ENCODE results near the gene ENOSF1. TPM values are rescaled to one million over a fixed set of nuclear protein-coding genes. Genes with fewer than 3 reads are reported as not detected.
A peak's percentile ranks its signal among the peaks of the same experiment; 100 is the strongest.

The ENOSF1 gene
- polyA plus RNA-seq, 1 of the 3 experiments (the other 2 are of a cell fraction): 23.3 TPM

GRCh38 chr18:666177-666576, 46.3 kb downstream of the ENOSF1 start:
- no peak overlapping the region for H3K4me3 ChIP-seq (ENCODE audit: low read depth in 2 of 2, low read length in 1 of 2)
- H3K9me3 ChIP-seq: no peaks in the 10 kb centered on the region
- H3K4me2 ChIP-seq: no peak overlapping the region
- H3K9ac ChIP-seq: no peak overlapping the region
- no peak overlapping the region for H2AFZ ChIP-seq (ENCODE audit: low read depth)
- ChIA-PET POLR2A (no interaction called here), CTCF (interaction anchor here (0.8 kb wide), 1 partner anchor 165 kb away, joined by 4 read pairs; no protein-coding TSS in a partner anchor)
- no peak for DNase-seq
- no peak overlapping the region for H3K27ac ChIP-seq (ENCODE audit: low read depth in 2 of 2, low read length in 1 of 2)
- H3K4me1 ChIP-seq (ENCODE audit: control insufficient read depth in 1 of 2, insufficient read depth in 2 of 2, low read depth in 1 of 2, low read length in 1 of 2): no peaks in the 10 kb centered on the region
- WGBS (ENCODE audit: low lambda C conversion rate): 96% methylated on average over 6 of the region's 8 CpGs
- H3K79me2 ChIP-seq (ENCODE audit: insufficient read depth): peaks cover 28% of the 10 kb centered on the region
- no peaks in the 10 kb centered on the region for H3F3A ChIP-seq (replicated peaks; ENCODE audit: insufficient read depth)
- no peaks in the 10 kb centered on the region for H3K9me2 ChIP-seq
- H4K20me1 ChIP-seq (ENCODE audit: insufficient read depth): peaks cover 7% of the 10 kb centered on the region; the same call in 1 of the 2 replicates
- TF ChIP-seq GATA2 (CRISPR knock-in tag; IDR thresholded peaks at IDR 0.05): no peak
- TF ChIP-seq RAD21 (IDR thresholded peaks at IDR 0.05; ENCODE audit: low read length): peak; percentile 18; the same call in 1 of the 2 replicates
- peak; percentile 30; the same call in 1 of the 2 replicates for TF ChIP-seq CTCF (IDR thresholded peaks at IDR 0.05)
- no peak for TF ChIP-seq FOSL2 (IDR thresholded peaks at IDR 0.05; ENCODE audit: borderline replicate concordance, low read depth)
- TF ChIP-seq SMC3 (IDR thresholded peaks at IDR 0.05; ENCODE audit: low read depth, low read length): no peak
- no peak for TF ChIP-seq PBX3 (IDR thresholded peaks at IDR 0.05)
- no peak for TF ChIP-seq YY1 (IDR thresholded peaks at IDR 0.05; ENCODE audit: low read depth)
- no peaks in the 10 kb centered on the region for H3K27me3 ChIP-seq (ENCODE audit: insufficient read depth)
- H3K36me3 ChIP-seq (replicated peaks in 1 of 2; ENCODE audit: control insufficient read depth in 1 of 2, insufficient read depth in 2 of 2, low read length in 1 of 2): peaks cover 28 to 35% of the 10 kb centered on the region in 2 experiments

GRCh38 chr18:662197-662596, 50.2 kb downstream of the ENOSF1 start:
- POLR2A ChIA-PET: no interaction called here
- CTCF ChIA-PET: no interaction called here
- H3K36me3 ChIP-seq (replicated peaks in 1 of 2; ENCODE audit: control insufficient read depth in 1 of 2, insufficient read depth in 2 of 2, low read length in 1 of 2): peaks cover 25 to 26% of the 10 kb centered on the region in 2 experiments
- no peak overlapping the region for H3K4me2 ChIP-seq
- peaks cover 0 to 8% of the 10 kb centered on the region in 2 experiments; a peak in 2 of 4 replicates for H3K4me1 ChIP-seq (ENCODE audit: control insufficient read depth in 1 of 2, insufficient read depth in 2 of 2, low read depth in 1 of 2, low read length in 1 of 2)
- TF ChIP-seq YY1 (IDR thresholded peaks at IDR 0.05; ENCODE audit: low read depth) (no peak), POLR2AphosphoS5 (IDR thresholded peaks at IDR 0.05; ENCODE audit: low read depth, low read length) (no peak), FOXJ3 (CRISPR knock-in tag; IDR thresholded peaks at IDR 0.05) (no peak), RCOR1 (IDR thresholded peaks at IDR 0.05; ENCODE audit: low read length) (no peak), USF1 (IDR thresholded peaks at IDR 0.05; ENCODE audit: borderline replicate concordance, low read depth) (no peak), ELF1 (IDR thresholded peaks at IDR 0.05) (no peak), RAD21 (IDR thresholded peaks at IDR 0.05; ENCODE audit: low read length) (no peak), FOXM1 (IDR thresholded peaks at IDR 0.05; ENCODE audit: low read depth) (no peak), TCF12 (IDR thresholded peaks at IDR 0.05) (no peak), IRF3 (IDR thresholded peaks at IDR 0.05; ENCODE audit: low read depth, low read length) (no peak), PBX3 (IDR thresholded peaks at IDR 0.05) (no peak)
- no peak overlapping the region for H3K27ac ChIP-seq (ENCODE audit: low read depth in 2 of 2, low read length in 1 of 2)
- DNase-seq: no peak
- no peak overlapping the region for H3K9ac ChIP-seq
- H3K4me3 ChIP-seq (ENCODE audit: low read depth in 2 of 2, low read length in 1 of 2): no peak overlapping the region
- whole genome bisulfite sequencing (ENCODE audit: low lambda C conversion rate): 96% methylated on average over 4 of the region's 4 CpGs
- H4K20me1 ChIP-seq (ENCODE audit: insufficient read depth): peaks cover 5% of the 10 kb centered on the region; the same call in 1 of the 2 replicates
- H3K9me3 ChIP-seq: no peaks in the 10 kb centered on the region
- H3F3A ChIP-seq (replicated peaks; ENCODE audit: insufficient read depth): no peaks in the 10 kb centered on the region
- H3K79me2 ChIP-seq (ENCODE audit: insufficient read depth): peaks cover 57% of the 10 kb centered on the region
- no peaks in the 10 kb centered on the region for H3K27me3 ChIP-seq (ENCODE audit: insufficient read depth)
- no peak overlapping the region for H2AFZ ChIP-seq (ENCODE audit: low read depth)
- H3K9me2 ChIP-seq: no peaks in the 10 kb centered on the region

All from SK-N-SH (cell line).